ENCODE results near the gene ETFA. TPM values are rescaled to one million over a fixed set of nuclear protein-coding genes. Genes with fewer than 3 reads are reported as not detected.

Gene ETFA
- total and polyA plus RNA-seq, 2 donors from 2014 or later: 90.1 to 261 TPM

GRCh38 chr15:76359152-76359551 lies 47.9 kb upstream of the ETFA start:
- FAIRE-seq: no peak

GRCh38 chr15:76358453-76358852 lies 47.2 kb upstream of the ETFA start:
- Histone ChIP-seq H3K27me3 (ENCODE audit: control insufficient read depth, insufficient read depth, low read length) (no peaks in the 10 kb centered on the region), H3K36me3 (ENCODE audit: control insufficient read depth in 2 of 3, insufficient read depth in 3 of 3, low read length in 3 of 3) (no peaks in the 10 kb centered on the region), H3K27ac (ENCODE audit: low read depth in 2 of 2, low read length in 2 of 2) (no peak overlapping the region), H3K4me1 (ENCODE audit: control insufficient read depth in 2 of 3, insufficient read depth in 2 of 3, low read depth in 1 of 3, low read length in 3 of 3) (no peaks in the 10 kb centered on the region), H3K4me3 (ENCODE audit: low read length in 3 of 3) (no peak overlapping the region), H3K9me3 (ENCODE audit: control insufficient read depth in 2 of 3, insufficient read depth in 1 of 3, low read length in 3 of 3) (no peaks in the 10 kb centered on the region), H3K9ac (ENCODE audit: low read length in 3 of 3) (no peak overlapping the region)
- intact Hi-C loops (cut with DNase I): no loop called here
- no peak for TF ChIP-seq CTCF (IDR thresholded peaks at IDR 0.05; ENCODE audit: borderline replicate concordance, extremely low read depth, insufficient read depth)
- FAIRE-seq (no peak), DNase-seq (no peak)

More at GRCh38 chr15:76359152-76359551, 47.9 kb upstream of the ETFA start:
- Histone ChIP-seq H3K27me3 (ENCODE audit: control insufficient read depth, insufficient read depth, low read length) (no peaks in the 10 kb centered on the region), H3K27ac (ENCODE audit: low read depth in 2 of 2, low read length in 2 of 2) (no peak overlapping the region), H3K4me1 (ENCODE audit: control insufficient read depth in 2 of 3, insufficient read depth in 2 of 3, low read depth in 1 of 3, low read length in 3 of 3) (no peaks in the 10 kb centered on the region), H3K36me3 (ENCODE audit: control insufficient read depth in 2 of 3, insufficient read depth in 3 of 3, low read length in 3 of 3) (no peaks in the 10 kb centered on the region), H3K9me3 (ENCODE audit: control insufficient read depth in 2 of 3, insufficient read depth in 1 of 3, low read length in 3 of 3) (no peaks in the 10 kb centered on the region), H3K4me3 (ENCODE audit: low read length in 3 of 3) (no peak overlapping the region), H3K9ac (ENCODE audit: low read length in 3 of 3) (no peak overlapping the region)
- no peak for TF ChIP-seq CTCF (IDR thresholded peaks at IDR 0.05; ENCODE audit: borderline replicate concordance, extremely low read depth, insufficient read depth)
- DNase-seq: no peak
- intact Hi-C loops (cut with DNase I): no loop called here

GRCh38 chr15:76354823-76355440 lies 43.7 kb upstream of the ETFA start:
- H3K36me3 ChIP-seq (ENCODE audit: control insufficient read depth in 2 of 3, insufficient read depth in 3 of 3, low read length in 3 of 3): no peaks in the 10 kb centered on the region
- no peak for TF ChIP-seq CTCF (IDR thresholded peaks at IDR 0.05; ENCODE audit: borderline replicate concordance, extremely low read depth, insufficient read depth)
- no peak overlapping the region for H3K4me3 ChIP-seq (ENCODE audit: low read length in 3 of 3)
- no peak overlapping the region for H3K9ac ChIP-seq (ENCODE audit: low read length in 3 of 3)
- H3K9me3 ChIP-seq (ENCODE audit: control insufficient read depth in 2 of 3, insufficient read depth in 1 of 3, low read length in 3 of 3): no peaks in the 10 kb centered on the region
- intact Hi-C loops (cut with DNase I): no loop called here
- H3K4me1 ChIP-seq (ENCODE audit: control insufficient read depth in 2 of 3, insufficient read depth in 2 of 3, low read depth in 1 of 3, low read length in 3 of 3): no peaks in the 10 kb centered on the region
- FAIRE-seq (no peak), DNase-seq (no peak)
- H3K27ac ChIP-seq (ENCODE audit: low read depth in 2 of 2, low read length in 2 of 2): no peak overlapping the region
- H3K27me3 ChIP-seq (ENCODE audit: control insufficient read depth, insufficient read depth, low read length): no peaks in the 10 kb centered on the region

- no peak overlapping the region for H3K4me3 ChIP-seq (ENCODE audit: low read length in 3 of 3)
- DNase-seq (no peak), FAIRE-seq (no peak)
- no peak for TF ChIP-seq CTCF (IDR thresholded peaks at IDR 0.05; ENCODE audit: borderline replicate concordance, extremely low read depth, insufficient read depth)
- no peaks in the 10 kb centered on the region for H3K36me3 ChIP-seq (ENCODE audit: control insufficient read depth in 2 of 3, insufficient read depth in 3 of 3, low read length in 3 of 3)
- no peak overlapping the region for H3K9ac ChIP-seq (ENCODE audit: low read length in 3 of 3)
- no peaks in the 10 kb centered on the region for H3K4me1 ChIP-seq (ENCODE audit: control insufficient read depth in 2 of 3, insufficient read depth in 2 of 3, low read depth in 1 of 3, low read length in 3 of 3)
- intact Hi-C loops (cut with DNase I): no loop called here
- peaks cover 2% of the 10 kb centered on the region for H3K27me3 ChIP-seq (ENCODE audit: control insufficient read depth, insufficient read depth, low read length)
- no peak overlapping the region for H3K27ac ChIP-seq (ENCODE audit: low read depth in 2 of 2, low read length in 2 of 2)
- H3K9me3 ChIP-seq (ENCODE audit: control insufficient read depth in 2 of 3, insufficient read depth in 1 of 3, low read length in 3 of 3): no peaks in the 10 kb centered on the region
These were observed 42.6 kb upstream of the ETFA start for GRCh38 chr15:76353903-76354302.
